ENCODE results near the gene SDHA.
A peak's percentile ranks its signal among the peaks of the same experiment; 100 is the strongest.
"Not testable (repeated sequence)": the region's sequence is repeated elsewhere in the genome, so short reads cannot be mapped to it uniquely, and the experiment has no call there.

The SDHA gene

DNA sequence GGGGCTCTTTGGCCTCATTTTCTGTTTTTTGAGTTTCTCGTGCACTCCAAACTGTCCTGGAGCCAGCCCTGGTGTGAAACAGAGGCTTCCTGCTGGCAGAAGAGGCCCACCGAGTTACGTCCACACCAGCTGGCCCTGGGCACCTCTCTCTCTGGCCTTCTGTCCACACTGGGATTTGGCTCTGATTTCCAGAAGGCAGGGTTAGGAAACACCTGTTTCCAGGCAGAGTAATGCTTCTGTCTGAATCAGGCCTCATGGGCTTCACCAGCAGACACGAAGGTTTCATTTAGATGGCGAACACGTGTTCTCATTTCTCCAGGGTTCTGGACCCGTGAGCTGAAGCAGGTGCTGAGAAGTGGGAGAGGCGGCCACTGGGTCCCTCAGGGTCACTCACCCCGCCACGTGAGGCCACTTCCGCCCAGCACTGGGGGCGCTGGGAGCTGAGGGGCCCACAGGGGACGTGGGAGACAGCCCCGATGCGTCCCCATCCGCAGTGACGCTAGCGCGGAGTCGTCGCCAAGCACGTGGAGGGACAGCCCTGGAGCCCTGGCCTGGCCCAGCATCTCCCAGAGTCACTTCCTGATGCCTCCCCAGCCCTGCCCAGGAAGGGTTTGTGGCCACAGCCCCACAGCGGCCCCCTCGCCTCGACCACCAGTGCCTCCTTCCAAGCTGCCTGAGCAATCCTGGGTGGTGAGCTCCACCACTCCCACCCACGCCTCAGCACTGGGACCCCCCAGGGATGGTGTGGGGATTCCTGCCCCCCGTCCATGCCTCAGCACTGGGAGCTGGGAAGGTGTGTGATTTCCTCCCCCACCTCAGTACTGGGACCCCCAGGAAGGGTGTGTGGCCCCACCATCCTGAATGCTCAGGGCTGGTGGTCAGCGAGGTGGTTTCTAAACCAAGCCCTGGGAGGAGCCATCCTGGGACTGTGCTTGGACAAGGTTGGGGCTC, 31.8 kb upstream of the SDHA start:
- DNase-seq (ENCODE audit: low read depth in 2 of 2), result no peak

DNA sequence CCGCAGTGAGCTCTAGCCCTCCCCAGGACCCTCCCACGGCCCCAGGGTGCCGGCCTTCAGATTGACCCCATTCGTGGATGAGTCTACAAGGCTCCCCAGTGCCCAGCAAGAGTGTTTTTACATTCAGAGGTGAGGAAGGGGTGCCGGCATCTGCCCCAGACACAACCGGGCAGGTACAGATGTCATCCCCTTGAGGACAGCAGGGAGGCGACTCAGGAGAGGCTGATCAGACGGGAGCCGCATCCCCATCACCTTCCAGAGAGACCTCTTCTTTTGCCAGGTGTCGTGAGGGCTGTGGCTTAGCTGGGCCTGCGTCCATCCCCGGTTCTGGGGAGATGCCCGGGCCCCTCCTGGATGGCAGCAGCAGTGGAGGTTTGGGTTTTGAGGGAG, 31.1 kb upstream of the SDHA start:
- no peak for DNase-seq (ENCODE audit: low read depth in 2 of 2)

DNA sequence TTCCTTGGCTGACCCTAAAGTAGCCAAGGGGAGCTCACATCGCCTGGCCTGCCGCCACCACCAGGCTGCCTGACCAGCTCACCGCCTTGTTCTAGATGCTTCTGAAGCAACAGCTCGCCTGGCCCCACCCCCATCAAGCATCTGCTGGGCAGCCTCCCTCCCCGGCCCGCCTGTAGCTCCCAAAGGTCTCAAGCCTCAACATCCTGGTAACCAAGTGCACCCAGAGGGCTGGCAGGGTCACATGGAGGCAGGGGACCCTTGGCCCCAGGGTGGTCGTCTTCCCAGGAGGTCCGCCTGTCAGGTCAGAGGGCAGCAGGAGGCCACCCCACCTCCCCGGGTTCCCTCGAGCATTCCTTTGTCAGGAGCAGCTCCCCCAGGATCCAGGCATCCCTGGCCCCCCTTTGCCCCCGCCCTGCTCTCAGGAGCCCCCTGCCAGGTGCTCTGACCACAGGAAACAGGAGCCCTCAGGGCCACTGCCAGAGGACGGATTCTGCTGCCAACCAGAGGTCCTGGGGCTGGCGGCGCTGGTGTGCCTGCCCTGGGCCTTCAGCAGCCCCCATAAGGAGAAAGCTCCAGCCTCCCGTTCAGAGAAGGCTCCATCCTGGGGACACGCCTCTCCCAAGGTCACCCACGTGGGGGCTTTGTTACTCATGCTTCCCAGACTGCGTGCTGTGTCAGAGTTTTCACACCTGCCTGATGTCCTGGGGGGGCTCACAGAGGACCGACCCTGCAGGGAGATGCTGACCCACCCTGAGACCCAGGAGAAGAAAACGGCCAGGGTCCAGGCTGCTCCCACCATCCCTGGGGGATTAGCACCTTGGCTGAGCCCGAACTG, 30.3 kb upstream of the SDHA start:
- no peak for DNase-seq (ENCODE audit: low read depth in 2 of 2)

DNA sequence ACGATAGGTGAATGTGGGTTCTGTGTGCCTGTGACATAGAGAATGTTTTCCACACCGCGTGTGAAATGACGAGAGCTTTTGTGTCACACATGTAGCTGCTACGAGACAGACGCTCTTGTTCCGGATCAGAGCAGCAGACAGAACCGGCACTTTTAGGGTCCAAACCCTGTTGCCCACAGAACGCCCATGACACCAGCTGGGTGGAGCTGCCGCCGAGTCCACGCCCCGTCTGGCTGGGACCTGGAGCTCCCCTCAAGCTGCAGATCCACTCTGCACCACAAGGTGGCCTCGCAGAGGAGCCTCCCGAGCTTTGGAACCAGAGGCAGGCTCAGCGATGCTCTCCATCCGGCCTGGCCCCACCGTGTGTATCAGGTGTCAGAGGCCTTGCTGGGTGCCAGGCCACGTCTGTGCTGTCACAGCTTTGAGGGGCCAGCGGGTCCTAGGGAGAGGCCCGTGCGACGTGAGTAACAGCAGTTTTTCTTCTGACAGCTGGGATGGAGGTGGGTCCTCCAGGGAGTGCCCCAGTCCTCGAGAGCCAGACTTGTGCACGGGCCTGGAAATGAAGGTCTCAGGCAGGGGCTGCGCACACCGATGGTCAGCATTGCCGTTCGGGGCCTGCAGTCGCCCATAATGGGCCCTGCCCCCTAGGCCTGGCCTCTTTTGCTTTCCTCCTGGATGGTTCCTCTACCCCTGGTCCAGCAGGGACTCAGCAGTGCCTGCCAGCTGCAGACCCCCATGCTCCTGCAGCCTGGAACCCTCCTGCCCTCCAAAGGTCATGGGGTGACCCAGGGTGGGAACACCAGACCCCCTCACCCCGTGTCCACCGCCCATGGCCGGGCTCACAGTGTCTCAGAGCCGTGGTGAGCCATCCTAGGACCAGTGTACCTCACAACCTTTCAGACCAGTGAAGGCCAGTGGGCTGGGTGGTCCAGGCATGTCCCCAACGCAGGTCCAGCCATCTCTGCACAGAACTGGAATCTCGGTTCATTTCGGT, 29.3 kb upstream of the SDHA start:
- DNase-seq (ENCODE audit: low read depth in 2 of 2), result peak; percentile 78 to 82

DNA sequence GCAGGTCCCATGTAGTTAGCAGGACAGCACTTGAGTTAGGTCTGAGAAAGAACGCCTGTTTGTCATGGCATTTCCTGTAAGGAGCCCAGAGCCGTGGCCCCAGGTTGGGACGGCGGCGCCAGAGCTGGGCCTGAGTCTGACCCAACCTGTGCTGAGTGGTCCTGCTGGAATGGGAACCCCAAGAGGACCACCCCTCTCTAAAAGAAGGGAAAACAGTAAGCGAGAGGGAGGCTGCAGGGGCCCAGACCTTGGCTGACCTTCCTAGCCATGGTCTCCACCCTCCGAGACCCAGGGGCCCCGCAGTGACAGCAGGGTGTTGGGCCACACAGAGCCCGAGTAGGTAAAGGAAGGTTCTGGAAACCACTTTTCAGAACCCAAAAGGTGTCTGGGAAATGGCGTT, 28.6 kb upstream of the SDHA start:
- no peak for DNase-seq (ENCODE audit: low read depth in 2 of 2)

DNA sequence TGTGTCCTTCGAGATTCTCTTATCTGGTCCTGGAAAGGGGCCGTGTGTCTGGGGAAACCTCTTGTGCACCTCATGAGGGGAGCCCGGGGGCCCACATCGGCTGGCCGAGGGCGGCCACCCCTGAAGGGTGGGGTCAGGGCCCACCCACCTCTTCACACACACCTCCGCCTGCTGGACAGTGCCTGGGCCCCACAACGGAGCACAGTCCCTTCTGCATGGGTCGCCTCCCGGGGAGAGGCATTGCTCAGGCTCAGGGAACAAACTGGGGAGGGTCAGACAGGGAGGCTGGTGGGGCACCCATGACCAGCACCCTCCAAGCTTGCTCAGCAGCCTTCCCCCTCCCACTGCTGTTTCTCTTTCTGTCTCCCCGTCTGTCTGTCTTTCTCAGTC, 28.1 kb upstream of the SDHA start:
- no peak for DNase-seq (ENCODE audit: low read depth in 2 of 2)

DNA sequence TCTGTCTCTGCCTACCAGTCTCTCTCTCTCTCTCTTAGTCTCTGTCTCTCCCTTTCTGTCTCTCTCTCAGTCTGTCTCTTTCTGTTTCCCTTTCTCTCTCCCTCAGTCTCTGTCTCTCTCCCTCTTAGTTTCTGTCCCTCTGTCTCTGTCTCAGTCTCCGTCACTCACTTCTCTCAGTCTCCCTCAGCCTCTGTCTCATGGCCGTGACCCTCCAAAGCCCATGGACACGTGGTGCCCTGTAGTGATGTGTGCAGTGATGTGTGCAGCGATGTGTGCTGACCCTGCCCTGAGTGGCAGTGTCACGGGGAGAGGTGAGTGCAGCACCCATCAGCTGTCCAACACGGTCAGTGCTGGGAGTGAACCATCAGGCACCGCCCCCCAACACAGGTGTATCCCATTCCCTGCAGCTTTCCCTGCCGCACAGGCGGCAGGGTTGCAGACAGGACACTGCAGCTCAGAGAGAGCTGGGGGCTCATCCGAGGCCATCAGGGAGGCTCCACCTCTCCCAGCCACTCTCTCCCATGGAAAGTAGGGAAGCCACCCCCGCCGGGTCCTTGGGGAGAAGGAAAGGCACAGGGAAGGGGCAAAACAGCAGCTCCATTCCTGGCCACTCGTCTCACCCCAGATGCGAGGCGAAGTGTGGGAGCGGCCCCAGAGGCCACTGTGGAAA, 27.6 kb upstream of the SDHA start:
- DNase-seq (ENCODE audit: low read depth in 2 of 2), result no peak

DNA sequence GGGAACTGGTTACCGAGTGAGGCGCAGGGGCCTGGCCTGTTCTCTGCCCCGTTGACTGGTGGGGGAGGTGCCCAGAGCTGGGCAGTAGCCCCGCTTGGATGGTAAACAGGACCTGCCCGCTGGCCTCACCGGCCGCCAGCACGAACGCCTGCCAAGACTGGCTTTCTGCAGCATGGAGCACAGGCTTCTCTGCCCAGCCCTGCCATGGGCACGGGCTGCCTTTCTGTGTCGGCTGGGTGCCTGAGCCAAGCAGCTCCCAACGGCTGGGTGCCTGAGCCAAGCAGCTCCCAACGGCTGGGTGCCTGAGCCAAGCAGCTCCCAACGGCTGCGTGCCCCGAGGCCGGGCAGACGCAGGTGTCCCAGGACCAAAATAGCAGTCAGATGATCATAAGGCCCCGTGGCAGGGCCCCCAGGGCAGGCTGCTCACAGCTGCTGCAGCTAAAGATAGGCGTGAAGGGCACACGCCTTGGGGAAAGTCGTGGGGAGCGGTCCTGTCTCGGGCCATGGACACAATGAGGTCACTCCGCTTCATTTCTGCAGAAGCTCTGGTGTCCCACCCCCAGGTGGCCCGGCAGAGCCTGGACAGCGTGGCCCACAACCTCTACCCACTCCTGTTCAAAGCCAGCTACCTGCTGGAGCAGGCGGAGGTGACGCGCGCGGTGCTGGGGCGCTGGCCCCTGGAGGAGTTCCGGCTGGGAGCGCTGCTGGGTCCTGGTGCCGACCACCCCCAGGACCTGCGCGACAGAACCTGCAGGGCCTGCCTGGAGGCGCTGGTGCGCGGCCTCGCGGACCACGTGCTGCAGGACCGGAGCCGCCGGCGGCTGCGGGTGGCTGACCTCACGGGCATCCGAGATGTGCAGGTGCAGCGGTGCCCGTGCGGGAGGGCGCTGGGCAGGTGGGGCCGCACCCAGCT, 26.8 kb upstream of the SDHA start, which contains the start of gene LRRC14B:
TSS of gene LRRC14B (plus strand) at position 460 of the 913 bp plus-strand sequence. CDS start at position 504, 44 bp downstream.
- peak in 1 of 2 donors; percentile 15 for DNase-seq (ENCODE audit: low read depth in 2 of 2)

DNA sequence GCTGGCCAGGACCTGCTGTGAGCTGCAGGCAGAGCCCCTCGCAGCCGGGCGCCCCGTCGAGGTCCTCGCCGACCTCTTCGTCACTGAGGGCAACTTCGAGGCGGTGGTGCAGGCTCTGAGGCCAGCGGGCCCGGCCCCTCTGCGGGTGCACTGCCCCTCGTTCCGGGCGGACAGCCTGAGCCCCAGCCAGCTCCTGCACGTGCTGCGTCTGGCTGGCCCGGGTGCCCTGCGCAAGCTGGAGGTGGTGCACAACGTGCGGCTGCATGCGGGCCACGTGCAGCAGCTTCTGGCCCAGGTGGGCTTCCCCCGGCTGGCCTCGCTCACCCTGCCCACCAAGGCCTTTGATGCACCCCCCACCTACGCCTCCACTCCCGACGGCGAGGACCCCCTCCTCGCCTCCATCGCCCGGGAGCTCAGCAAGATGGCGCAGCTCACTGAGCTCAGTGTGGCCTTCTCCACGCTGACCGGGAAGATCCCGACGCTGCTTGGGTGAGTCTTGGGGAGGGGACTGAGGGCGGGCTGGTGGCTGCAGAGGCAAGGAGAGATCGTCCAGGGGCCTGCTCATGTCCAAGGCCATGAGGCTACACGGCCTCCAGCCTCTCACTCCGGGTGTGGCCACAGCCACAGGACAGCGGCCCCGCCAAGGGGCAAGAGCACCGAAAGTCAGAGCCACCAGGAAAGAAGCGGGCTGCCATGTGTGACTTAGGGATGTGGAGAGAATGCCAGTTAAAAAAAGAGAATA, 26.0 kb upstream of the SDHA start:
- DNase-seq (ENCODE audit: low read depth in 2 of 2), result no peak

DNA sequence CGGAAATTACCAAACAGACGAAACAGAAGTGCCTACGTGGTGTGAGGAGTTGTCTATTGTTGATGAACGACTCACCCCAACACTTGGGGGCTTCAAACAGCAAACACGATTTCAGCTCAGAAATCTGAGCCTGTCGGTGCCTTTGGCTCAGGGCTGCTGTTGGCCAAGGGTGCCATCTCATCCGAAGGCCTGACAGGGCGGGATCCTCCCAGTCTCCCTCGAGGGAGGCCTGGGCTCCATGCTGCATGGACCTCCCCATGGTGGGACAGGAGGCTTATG, 25.5 kb upstream of the SDHA start:
- no peak for DNase-seq (ENCODE audit: low read depth in 2 of 2)

DNA sequence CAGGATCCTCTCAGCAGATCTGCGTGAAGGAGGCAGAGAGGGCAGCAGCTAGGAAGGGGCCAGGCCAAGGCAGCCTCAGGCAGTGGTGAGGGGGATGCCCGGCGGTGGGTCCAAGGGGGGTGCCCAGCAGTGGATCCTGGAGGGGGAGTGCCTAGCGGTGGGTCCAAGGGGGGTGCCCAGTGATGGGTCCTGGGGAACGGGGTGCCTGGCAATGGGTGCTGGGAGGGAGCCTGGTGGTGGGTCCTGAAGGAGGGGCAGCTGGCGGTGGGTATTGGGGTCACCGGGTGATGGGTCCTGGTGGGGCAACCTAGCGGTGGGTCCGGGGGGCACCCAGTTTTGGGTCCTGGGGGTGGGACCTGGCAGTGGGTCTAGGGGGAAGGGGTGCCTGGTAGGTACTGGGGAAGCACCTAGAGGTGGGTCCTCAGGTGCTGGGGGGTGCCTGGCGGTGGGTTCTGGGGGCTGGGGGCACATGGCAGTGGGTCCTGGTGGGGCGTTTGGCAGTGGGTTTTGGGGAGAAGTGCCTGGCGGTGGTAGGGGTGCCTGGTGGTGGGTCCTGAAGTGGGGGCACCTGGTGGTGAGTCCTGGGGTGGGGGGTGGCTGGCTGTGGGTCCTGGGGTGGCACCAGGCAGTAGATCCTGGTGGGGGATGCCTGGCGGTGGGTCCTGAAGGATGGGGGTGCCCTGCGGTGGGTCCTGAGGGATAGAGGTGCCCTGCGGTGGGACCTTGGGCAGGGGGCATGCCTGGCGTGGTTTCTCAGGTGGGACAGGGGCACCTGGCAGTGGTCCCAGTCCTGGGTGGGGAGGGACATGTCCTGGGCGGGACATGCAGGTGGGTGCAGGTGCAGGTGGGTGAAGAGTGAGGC, 24.9 kb upstream of the SDHA start:
- no peak for DNase-seq (ENCODE audit: low read depth in 2 of 2)

DNA sequence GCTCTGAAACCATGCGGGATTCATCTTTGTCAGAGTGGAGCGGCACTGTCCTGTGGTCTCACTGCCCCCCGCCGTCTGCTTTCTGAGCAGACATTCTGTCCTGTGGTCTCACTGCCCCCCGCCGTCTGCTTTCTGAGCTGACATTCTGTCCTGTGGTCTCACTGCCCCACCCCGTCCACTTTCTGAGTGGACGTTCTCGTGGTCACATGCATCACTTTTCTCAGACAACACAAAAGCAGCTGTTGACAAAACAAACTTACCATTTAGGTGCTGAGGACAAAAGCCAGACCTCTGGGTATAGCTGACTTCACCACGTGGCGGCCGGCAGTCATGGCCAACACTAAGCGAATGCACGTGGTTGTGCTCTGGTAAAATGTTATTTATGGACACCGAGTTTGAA, 24.0 kb upstream of the SDHA start:
- DNase-seq (ENCODE audit: low read depth in 2 of 2), result no peak

DNA sequence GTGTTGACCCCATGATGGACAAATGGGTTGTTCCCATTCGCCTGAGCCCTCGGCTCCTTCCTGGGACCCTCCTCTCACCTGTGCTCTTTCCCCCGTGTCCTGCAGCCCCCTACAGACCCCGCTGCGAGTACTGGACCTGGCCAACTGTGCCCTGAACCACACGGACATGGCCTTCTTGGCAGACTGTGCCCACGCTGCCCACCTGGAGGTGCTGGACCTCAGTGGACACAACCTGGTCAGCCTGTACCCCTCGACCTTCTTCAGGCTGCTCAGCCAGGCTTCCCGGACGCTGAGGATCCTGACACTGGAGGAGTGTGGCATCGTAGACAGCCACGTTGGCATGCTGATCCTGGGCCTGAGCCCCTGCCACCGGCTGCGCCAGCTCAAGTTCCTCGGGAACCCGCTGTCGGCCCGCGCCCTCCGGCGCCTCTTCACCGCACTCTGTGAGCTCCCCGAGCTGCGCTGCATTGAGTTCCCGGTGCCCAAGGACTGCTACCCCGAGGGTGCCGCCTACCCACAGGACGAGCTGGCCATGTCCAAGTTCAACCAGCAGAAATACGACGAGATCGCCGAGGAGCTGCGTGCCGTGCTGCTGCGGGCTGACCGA, 23.4 kb upstream of the SDHA start:
- DNase-seq (ENCODE audit: low read depth in 2 of 2), result no peak

DNA sequence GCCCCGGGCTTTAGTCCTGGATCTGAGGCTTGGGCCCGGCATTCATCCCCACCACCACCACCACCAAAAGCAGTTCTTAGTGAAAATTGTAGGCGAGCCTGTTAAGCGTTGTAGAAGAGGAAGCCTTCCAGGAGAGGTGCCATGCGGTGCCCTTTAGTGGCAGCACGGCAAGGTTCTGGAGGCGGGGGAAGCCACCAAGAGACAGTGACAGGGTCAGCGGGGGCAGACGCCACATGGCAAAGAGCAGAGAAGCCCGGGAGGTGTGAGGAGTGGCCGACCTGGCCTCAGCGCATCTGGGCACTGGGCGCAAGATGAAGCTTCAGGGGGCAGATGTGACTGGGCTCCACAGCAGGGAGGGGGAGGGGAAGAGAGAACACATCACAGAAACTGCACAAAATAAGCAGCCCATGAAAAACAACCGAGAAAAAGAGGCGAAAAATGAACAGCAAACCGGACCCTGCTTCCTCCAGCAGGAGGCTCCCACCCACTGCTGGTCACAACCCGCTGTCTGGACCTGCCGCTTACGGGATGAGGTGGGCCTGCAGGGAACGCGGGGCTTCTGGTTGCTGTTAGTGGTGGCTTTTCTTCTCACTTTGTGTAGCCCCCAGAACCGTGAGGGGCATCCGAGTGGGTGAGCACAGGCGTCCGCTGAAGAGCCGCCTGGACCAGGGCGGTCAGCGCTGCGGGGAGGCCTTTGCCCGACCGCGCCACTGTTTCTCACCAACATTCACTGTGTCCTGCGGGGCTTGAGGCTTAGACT, 22.5 kb upstream of the SDHA start:
- no peak for DNase-seq (ENCODE audit: low read depth in 2 of 2)

DNA sequence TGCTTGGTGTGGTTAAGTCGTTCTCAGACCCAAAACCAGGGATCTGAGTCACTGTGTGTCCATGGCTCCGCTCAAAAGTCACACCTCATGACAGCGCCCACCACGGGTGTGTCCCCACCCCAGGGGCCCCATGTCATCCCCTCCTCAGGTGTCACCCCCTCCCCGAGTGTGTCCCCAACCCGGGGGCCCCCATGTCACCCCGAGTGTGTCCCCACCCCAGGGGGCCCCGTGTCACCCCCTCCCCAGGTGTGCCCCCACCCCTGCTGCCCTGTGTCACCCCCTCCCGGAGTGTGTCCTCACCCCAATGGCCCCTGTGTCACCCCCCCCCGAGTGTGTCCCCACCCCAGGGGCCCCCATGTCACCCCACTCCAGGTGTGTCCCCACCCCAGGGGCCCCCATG, 21.8 kb upstream of the SDHA start:
- no peak for DNase-seq (ENCODE audit: low read depth in 2 of 2)

DNA sequence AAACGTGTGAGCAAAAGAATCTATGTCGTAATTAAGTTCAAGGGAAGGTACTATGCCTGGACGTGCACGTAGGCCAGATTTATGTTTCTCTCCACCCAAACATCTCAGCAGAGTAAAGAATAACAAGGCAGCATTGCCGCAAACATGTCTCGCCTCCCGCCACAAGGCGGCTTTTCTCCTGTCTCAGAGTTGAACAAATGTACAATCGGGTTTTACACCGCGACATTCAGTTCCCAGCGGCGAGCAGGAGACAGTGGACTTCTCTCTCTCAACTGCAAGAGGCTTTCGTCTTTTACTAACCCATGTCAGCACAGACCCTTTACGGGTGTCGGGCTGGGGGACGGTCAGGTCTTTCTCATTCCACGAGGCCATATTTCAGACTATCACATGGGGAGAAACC, 21.1 kb upstream of the SDHA start:
- not testable (repeated sequence) for DNase-seq (ENCODE audit: low read depth in 2 of 2)

DNA sequence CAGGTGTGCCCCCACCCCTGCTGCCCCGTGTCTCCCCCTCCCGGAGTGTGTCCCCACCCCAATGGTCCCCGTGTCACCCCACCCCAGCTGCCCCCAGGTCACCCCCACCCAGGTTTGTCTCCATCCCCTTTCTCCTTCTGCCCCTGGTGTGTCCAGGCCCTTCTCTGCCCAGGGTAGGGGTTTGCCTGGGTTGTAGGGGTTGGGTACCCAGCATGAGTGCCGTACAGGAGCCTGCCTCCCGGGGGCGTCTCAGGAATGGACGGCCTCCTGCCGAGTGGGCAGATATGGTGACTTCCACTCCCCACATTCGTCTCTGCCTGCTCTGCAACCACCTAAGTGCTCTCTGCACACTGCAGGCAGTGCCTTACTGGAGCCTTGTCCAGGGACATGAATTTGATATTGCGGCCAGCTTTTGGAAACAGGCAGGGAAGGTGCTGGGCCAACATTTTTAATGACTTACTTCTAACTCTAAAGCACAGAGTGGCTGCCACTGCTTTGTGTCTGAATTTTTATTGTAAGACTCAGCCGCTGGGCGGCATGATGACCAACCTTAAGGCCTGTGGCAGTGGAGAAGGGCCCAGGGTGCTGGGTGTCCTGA, 20.1 kb upstream of the SDHA start:
- DNase-seq (ENCODE audit: low read depth in 2 of 2), result no peak

Measured in stimulated activated CD4-positive, alpha-beta T cell treated with anti-CD3 and anti-CD28 coated beads, Interleukin-1b, Interleukin-23, amount 100 ng/mL, for 4 hours (primary cell).